HG03025 (cell line): Measurements from ENCODE around the gene NRXN3.

ENCODE experiments used
- ATAC-seq: cut with Tn5 transposase; IDR thresholded peaks from one replicate; pipeline ENCODE4 v1.9.1; 2021; ENCODE audit warnings: mild to moderate bottlenecking, moderate library complexity; ENCODE audit not compliant: unreplicated experiment, low FRiP score

NRXN3 gene

DNA sequence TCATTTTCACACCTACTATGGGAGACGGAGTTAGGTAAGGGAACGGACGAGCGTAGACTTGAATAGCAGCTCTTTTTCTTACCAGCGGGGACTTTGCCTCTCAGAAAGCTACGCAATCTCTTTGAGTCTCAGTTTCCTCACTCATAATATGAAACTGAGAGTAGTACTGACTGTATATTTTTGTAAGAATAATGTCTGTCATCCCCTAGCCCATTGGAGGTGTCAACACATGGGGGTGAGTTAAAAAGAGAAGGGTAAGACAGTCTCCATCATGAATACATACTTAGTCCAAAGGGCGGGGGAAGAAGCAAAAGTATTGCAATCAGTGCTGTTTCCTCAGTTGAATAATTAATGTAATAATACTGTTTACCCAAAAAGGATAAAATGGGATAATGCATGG is 592.2 kb downstream of the NRXN3 start:
- no peak for ATAC-seq

- no peak for ATAC-seq
These were observed 593.6 kb downstream of the NRXN3 start for GRCh38 chr14:78763746-78764145.

GRCh38 chr14:78764240-78764639 is 594.1 kb downstream of the NRXN3 start:
- ATAC-seq, result no peak

- ATAC-seq, result no peak
These were observed 594.5 kb downstream of the NRXN3 start for GRCh38 chr14:78764645-78765044.

DNA sequence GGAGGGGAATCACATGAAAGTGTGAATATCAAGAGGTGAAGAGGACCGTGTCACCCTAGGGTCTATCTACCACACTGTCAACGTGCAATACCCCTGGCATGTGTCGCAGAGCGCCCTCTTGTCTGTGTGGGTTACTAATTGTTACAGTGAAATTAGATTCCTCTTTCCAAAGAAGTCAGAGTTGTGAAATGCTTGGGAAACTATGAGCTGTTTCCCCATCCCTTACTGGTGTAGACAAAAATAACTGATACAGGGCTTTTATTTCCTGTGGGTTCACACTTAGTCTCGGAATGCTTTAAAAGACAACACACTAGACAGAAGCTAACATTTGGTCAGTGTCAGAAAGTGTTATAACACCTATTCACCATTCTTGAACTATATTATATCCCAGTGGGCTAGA is 597.3 kb downstream of the NRXN3 start:
- ATAC-seq, result no peak

DNA sequence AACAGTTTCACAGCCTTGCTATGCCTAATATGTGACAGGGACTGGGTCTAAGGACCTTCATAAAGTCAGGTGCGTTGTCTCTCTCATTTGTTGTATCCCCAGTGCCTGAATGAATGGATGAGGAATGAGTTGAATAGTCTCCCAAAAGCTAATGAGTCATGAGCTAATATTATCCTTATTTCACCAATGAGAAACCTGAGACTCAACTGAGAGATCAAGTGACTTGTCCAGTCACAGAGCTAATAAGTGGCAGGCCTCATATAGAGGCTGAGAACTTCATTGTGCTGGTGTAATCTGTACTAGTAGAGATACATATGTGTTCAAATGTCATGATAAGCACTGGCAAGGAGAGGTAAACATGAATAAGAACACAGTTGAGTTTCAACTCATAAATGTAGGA is 612.4 kb downstream of the NRXN3 start:
- no peak for ATAC-seq

DNA sequence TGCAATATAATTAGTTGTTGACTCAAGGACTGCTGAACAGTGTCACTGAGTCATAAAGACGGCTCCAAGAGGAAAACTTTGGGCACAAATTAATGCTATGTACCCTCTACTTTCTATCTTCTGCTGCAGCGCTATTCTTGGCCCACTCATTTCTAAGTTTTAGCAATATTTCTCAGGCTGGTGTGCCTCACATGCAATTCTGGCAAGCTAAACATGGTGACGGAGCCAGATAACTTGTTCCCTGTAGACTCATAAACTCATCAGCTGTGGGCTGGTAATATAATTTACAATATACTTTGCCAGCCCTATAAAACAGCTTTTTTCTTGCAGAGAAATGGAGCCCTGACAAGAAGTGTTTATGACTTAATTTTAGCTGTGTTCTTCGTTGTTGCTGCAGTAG is 615.1 kb downstream of the NRXN3 start:
- no peak for ATAC-seq

DNA sequence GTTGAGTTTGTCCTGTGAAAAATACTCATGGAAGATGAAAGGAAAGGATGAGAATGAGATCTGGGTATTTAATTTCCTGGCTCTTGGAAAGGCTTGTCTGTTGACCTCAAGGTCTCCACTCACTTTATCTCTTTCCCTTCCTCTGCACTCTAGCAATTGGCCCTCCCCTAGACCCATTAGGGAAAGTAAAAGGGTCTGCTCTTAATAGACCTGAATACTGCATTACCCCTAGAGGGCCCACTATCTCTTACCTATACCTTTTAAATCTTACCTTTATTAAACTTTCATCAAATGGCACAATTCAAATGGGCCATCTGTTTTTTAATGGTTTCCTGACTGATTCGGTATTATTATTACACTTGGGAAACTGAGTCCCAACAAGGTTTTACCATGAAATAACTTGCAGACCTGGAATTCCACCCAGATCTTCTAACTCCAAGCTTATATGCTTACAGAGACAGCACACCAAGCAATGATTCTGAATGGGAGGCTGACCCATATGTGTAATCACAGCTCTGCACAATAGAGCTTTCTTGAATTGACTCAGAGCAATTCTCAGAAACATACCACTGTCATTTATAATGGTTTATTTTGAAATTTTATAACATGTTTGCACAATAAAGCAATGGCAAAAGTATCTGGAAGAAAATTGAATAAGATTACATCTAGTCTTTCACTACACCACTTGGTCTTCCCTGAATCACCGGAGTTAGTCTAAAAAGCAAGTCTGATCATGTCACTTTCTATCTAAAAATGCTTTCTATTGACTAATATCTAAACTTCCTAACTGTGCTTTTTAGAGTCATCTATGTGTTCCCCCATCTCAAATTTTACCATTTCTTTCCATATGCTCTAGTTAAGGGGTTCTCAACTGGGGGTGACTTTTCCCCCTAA is 618.5 kb downstream of the NRXN3 start:
- no peak for ATAC-seq

DNA sequence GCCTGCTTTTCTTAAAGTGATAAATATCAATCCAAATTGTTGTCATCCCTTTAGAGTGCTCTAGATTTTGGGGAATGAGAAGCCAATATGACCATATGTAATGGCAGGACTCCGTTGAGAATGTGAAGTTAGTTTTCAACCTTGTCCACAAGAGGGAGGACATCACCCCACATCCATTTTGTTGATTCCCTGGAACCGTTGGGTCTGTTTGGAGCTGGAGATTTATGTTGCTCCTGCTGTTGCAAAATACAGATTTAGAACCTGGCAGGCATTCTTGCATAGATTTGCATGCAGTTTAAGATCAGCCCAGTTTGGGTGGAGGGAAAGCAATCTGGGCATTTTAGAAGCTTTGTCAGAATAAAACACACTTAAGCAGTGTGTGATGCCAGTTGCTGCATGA is 620.1 kb downstream of the NRXN3 start:
- ATAC-seq, result no peak

DNA sequence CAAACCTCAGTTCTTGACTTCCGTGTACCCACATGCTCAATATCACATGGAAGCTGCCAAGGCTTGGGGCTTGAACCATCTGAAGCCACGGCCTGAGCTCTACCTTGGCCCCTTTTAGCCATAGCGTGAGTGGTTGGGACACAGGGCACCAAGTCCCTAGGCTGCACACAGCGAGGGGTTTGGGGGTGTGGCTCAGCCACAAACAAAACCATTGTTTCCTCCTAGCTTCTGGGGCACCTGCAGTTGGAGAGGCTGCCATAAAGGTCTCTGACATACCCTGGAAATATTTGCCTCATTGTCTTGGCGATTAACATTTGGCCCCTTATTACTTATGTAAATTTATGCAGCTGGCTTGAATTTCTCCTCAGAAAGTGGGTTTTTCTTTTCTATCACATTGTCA is 628.6 kb downstream of the NRXN3 start:
- no peak for ATAC-seq

- ATAC-seq, result no peak
These were observed 635.4 kb downstream of the NRXN3 start for GRCh38 chr14:78805570-78805969.

DNA sequence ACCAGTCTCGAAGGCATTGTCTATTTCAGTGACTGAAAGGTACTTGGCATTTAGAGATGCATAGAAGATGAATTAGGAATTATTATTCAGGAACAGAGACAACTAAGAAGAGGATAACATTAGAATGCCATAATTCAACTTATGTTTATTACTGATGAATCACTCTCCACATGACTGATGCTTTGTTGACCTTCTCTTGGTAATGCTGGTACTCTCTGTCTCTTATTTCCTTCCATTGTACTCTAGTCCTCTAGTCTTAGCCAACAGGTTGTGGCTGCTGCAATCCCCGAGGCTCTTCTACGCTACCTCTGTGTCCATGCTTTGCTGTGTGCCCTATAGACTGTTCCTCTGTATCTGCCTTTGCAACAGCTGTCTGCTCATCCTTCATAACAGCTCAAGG is 652.9 kb downstream of the NRXN3 start:
- ATAC-seq, result no peak

- no peak for ATAC-seq
These were observed 653.3 kb downstream of the NRXN3 start for GRCh38 chr14:78823516-78823915.

GRCh38 chr14:78829274-78829673 is 659.1 kb downstream of the NRXN3 start:
- no peak for ATAC-seq

GRCh38 chr14:78834766-78835451 is 664.7 kb downstream of the NRXN3 start:
- ATAC-seq, result no peak

DNA sequence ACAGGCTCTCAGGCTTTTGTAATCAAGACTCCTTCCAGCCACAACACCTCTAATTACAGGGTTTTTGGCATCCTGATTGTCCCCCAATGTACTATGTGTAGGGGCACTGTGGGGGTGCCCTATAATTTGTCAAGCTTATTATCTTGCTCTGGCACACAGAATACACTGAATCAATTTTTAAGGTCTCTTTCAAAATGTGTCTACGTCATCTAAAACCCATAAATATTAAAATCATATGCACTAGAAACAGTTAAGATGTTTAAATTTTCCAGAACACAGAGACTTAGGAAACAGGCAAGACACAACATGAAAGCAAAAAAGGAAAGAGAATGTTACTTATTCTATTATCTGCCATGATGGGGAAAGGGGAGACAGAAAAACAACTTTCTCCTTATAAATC is 665.7 kb downstream of the NRXN3 start:
- no peak for ATAC-seq

DNA sequence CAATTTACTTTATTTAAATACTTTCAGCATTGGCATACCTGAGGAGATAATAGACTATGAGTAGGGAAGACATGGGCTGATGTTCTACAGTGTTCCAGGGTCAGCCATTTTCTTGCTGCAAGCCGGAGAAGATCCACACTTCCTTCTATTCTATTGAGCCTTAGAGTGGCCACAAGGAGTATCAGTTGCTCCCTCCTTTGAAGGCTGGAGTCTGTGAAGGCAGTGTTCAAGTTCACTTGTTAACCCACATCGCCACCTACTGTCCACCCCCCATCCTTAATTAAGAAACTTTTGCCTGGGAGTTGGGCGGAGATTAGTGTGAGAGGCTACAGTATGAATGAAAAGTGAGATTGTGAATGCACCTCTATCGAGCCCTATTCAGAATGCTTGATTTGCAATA is 666.6 kb downstream of the NRXN3 start:
- no peak for ATAC-seq

GRCh38 chr14:78838959-78839358 is 668.8 kb downstream of the NRXN3 start:
- no peak for ATAC-seq

GRCh38 chr14:78840898-78841297 is 670.7 kb downstream of the NRXN3 start:
- no peak for ATAC-seq

DNA sequence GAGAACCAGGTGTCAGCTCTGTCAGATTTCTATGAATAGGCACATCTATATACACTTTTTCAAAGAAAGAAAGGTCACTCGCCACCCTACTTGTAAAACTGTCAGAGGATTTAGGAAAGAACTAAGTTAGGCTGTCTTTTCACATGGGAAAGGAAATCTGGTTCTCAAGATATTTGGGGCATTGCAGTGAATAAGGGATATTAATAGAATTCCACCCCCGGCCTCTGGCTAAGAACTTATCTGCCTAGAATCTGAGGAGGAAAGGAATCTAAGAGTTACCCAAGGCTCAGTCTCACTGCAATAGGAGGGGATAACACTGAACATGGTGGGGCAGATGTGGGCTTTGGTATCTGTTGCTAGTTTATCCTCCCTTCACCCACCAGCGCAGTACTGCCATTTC is 677.6 kb downstream of the NRXN3 start:
- ATAC-seq, result no peak

GRCh38 chr14:78848234-78848820 is 678.2 kb downstream of the NRXN3 start:
- peak; percentile 83 for ATAC-seq

DNA sequence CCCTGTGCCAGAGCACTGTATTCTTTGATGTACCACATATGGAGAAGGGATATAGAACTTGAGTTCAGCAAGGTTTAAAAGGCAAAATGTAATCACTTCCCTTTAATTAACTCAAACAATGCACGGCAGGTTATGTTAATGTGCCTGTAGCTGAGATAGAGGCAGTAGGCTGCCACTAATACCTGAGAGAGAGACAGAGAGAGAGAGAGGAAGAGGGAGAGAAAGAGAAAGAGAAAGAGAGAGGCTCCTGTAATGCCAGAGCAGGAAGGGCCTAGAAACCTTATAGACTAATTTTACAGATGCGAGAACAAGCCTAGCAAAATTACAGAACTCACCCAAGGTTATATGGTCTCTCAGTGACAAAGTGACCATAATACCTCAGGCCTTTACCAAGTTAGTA is 679.8 kb downstream of the NRXN3 start:
- no peak for ATAC-seq
